Neural crest cell (in vitro differentiated cells): ENCODE data around the gene ATP2A1. TPM values are rescaled to one million over a fixed set of nuclear protein-coding genes. Genes with fewer than 3 reads are reported as not detected.
A peak's percentile ranks its signal among the peaks of the same experiment; 100 is the strongest.

Experiments
- DNase-seq: peaks from one replicate; pipeline ENCODE4 v3.0.0; 2021; ENCODE audit warnings: low read depth, mixed read lengths, low spot score
- H3K27ac Mint-ChIP-seq: one replicate; pipeline ENCODE4 v1.8.0; 2021; ENCODE audit warnings: mild to moderate bottlenecking, mixed read lengths; ENCODE audit not compliant: unreplicated experiment
- H3K27me3 Mint-ChIP-seq: 2 replicates; pipeline ENCODE4 v1.8.0; 2021; ENCODE audit warnings: low read depth, mild to moderate bottlenecking, mixed read lengths
- H3K36me3 Mint-ChIP-seq: 2 replicates; pipeline ENCODE4 v1.8.0; 2021; ENCODE audit warnings: low read depth, mild to moderate bottlenecking, mixed read lengths
- H3K4me1 Mint-ChIP-seq: 2 replicates; pipeline ENCODE4 v1.8.0; 2021; ENCODE audit warnings: mixed read lengths
- H3K4me3 Mint-ChIP-seq: one replicate; pipeline ENCODE4 v1.8.0; 2021; ENCODE audit warnings: mild to moderate bottlenecking, mixed read lengths
- H3K9me3 Mint-ChIP-seq: 2 replicates; pipeline ENCODE4 v1.8.0; 2021; ENCODE audit warnings: mixed read lengths
- CTCF ChIP-seq: fragments of 200-600 bp; sonication (generic); conservative IDR thresholded peaks from 2 replicates; pipeline ENCODE4 v1.5.0; 2021; ENCODE audit warnings: antibody characterized with exemption, mild to moderate bottlenecking
- total RNA-seq: library from RNA; stranded (reverse); gene quantifications from 2 replicates; pipeline ENCODE4 v1.2.1, GENCODE V29; 2021

ATP2A1 gene
- total RNA-seq, 1 donor from 2014 or later: 3.3 TPM

GRCh38 chr16:28835864-28836760 lies 42.2 kb upstream of the ATP2A1 start:
- DNase-seq: no peak
- H3K27me3 Mint-ChIP-seq: no peaks in the 10 kb centered on the region

GRCh38 chr16:28836761-28837064 lies 41.6 kb upstream of the ATP2A1 start:
- Mint-ChIP-seq H3K27ac (peak overlapping the region; percentile 50), H3K27me3 (no peaks in the 10 kb centered on the region), H3K36me3 (peaks cover 28% of the 10 kb centered on the region), H3K4me3 (no peak overlapping the region), H3K9me3 (no peaks in the 10 kb centered on the region), H3K4me1 (no peaks in the 10 kb centered on the region)
- no peak for TF ChIP-seq CTCF
- no peak for DNase-seq

More at GRCh38 chr16:28835864-28836760, 42.2 kb upstream of the ATP2A1 start:
- no peak overlapping the region for H3K27ac Mint-ChIP-seq
- no peaks in the 10 kb centered on the region for H3K4me1 Mint-ChIP-seq
- H3K36me3 Mint-ChIP-seq: peaks cover 29% of the 10 kb centered on the region
- H3K4me3 Mint-ChIP-seq: no peak overlapping the region
- no peaks in the 10 kb centered on the region for H3K9me3 Mint-ChIP-seq
- TF ChIP-seq CTCF: no peak

GRCh38 chr16:28837672-28838557 lies 40.4 kb upstream of the ATP2A1 start:
- Mint-ChIP-seq H3K27ac (no peak overlapping the region), H3K4me1 (no peaks in the 10 kb centered on the region), H3K9me3 (no peaks in the 10 kb centered on the region), H3K36me3 (peaks cover 26% of the 10 kb centered on the region), H3K27me3 (no peaks in the 10 kb centered on the region), H3K4me3 (peak overlapping the region; percentile 47)
- no peak for TF ChIP-seq CTCF
- DNase-seq: no peak

GRCh38 chr16:28838558-28838918 lies 39.8 kb upstream of the ATP2A1 start:
- Mint-ChIP-seq H3K4me3 (peak overlapping the region; percentile 47), H3K36me3 (peaks cover 23% of the 10 kb centered on the region), H3K4me1 (no peaks in the 10 kb centered on the region), H3K27me3 (no peaks in the 10 kb centered on the region), H3K9me3 (no peaks in the 10 kb centered on the region), H3K27ac (no peak overlapping the region)
- TF ChIP-seq CTCF: no peak
- DNase-seq: no peak

- no peak for TF ChIP-seq CTCF
- H3K27ac Mint-ChIP-seq: peak overlapping the region; percentile 45
- H3K9me3 Mint-ChIP-seq: no peaks in the 10 kb centered on the region
- no peaks in the 10 kb centered on the region for H3K27me3 Mint-ChIP-seq
- peak overlapping the region; percentile 24 for H3K4me3 Mint-ChIP-seq
- peaks cover 21% of the 10 kb centered on the region for H3K36me3 Mint-ChIP-seq
- DNase-seq: no peak
- no peaks in the 10 kb centered on the region for H3K4me1 Mint-ChIP-seq
Observed at GRCh38 chr16:28839004-28839639, 39.2 kb upstream of the ATP2A1 start.
